Endodermal cell (in vitro differentiated cells): ENCODE measurements around the gene CORO6. TPM values are rescaled to one million over a fixed set of nuclear protein-coding genes. Genes with fewer than 3 reads are reported as not detected.

Source experiments
- DNase-seq: peaks from one replicate; pipeline ENCODE4 v3.0.0-alpha.2; 2017
- H3K27ac ChIP-seq: 2 replicates; pipeline ENCODE4 v1.5.1; 2013; ENCODE audit warnings: mild to moderate bottlenecking, low read depth, low read length, moderate library complexity
- H3K27me3 ChIP-seq: 2 replicates; pipeline ENCODE4 v1.6.1; 2013; ENCODE audit warnings: mild to moderate bottlenecking, low read length, moderate library complexity; ENCODE audit not compliant: insufficient read depth, control insufficient read depth, poor library complexity, severe bottlenecking
- H3K36me3 ChIP-seq: 2 replicates; pipeline ENCODE4 v1.7.0; 2013; ENCODE audit warnings: mild to moderate bottlenecking, low read length, moderate library complexity; ENCODE audit not compliant: control insufficient read depth, insufficient read depth
- H3K4me1 ChIP-seq: one replicate; pipeline ENCODE4 v1.7.0; 2013; ENCODE audit warnings: low read length; ENCODE audit not compliant: control insufficient read depth, insufficient read depth
- H3K4me3 ChIP-seq: 2 replicates; pipeline ENCODE4 v1.5.1; 2013; ENCODE audit warnings: mild to moderate bottlenecking, low read length, moderate library complexity
- H3K9ac ChIP-seq: 2 replicates; pipeline ENCODE4 v1.6.1; 2013; ENCODE audit warnings: mild to moderate bottlenecking, low read length, moderate library complexity; ENCODE audit not compliant: poor library complexity, severe bottlenecking; ENCODE audit errors: extremely low read depth
- H3K9me3 ChIP-seq: 2 replicates; pipeline ENCODE4 v1.6.1; 2013; ENCODE audit warnings: mild to moderate bottlenecking, low read length, moderate library complexity; ENCODE audit not compliant: control insufficient read depth
- H3K27ac Mint-ChIP-seq: 2 replicates; pipeline ENCODE4 v1.8.0; 2020; ENCODE audit warnings: mixed read lengths
- H3K27me3 Mint-ChIP-seq: 2 replicates; pipeline ENCODE4 v1.8.0; 2021; ENCODE audit warnings: mild to moderate bottlenecking, mixed read lengths; ENCODE audit not compliant: insufficient read depth
- H3K36me3 Mint-ChIP-seq: 2 replicates; pipeline ENCODE4 v1.8.0; 2020; ENCODE audit warnings: low read depth, mixed read lengths
- H3K4me1 Mint-ChIP-seq: 2 replicates; pipeline ENCODE4 v1.8.0; 2020; ENCODE audit warnings: mixed read lengths
- H3K4me3 Mint-ChIP-seq: 2 replicates; pipeline ENCODE4 v1.8.0; 2020; ENCODE audit warnings: mild to moderate bottlenecking, moderate library complexity, mixed read lengths
- H3K9me3 Mint-ChIP-seq: 2 replicates; pipeline ENCODE4 v1.8.0; 2020; ENCODE audit warnings: mild to moderate bottlenecking, mixed read lengths
- WGBS, 2 experiments: methylation state at CpG; one replicate each; pipeline versions ENCODE4 v1.1.5 to v1.1.7; 2013; ENCODE audit warnings: missing lambda C conversion rate in 2 of 2, mixed read lengths in 1 of 2; ENCODE audit not compliant: insufficient coverage in 1 of 2, insufficient read length in 1 of 2; 5-methylcytosine and 5-hydroxymethylcytosine counted together
- long read RNA-seq, 4 experiments: library from polyadenylated mRNA in 2 of 4; library from RNA in 1 of 4; library from capped mRNA in 1 of 4; stranded (forward) in 3 of 4; unstranded in 1 of 4; transcript quantifications; one replicate each; pipeline ENCODE4 v2.0.0, GENCODE V29; 2020 to 2021; ENCODE audit warnings: inconsistent platforms in 1 of 4
- polyA plus RNA-seq, 2 experiments: library from polyadenylated mRNA; stranded (reverse); fragments of 50-300 nt; gene quantifications; one replicate each; pipeline ENCODE4 v1.2.3, GENCODE V29; 2013
- total RNA-seq, 2 donors: library from RNA; stranded (reverse); fragmentation: NEBNext Ultra II Directional in 1 of 2; extraction: Animal tissue kit (Norgen Biotek cat#: 25700) in 1 of 2; gene quantifications; 2 replicates in 1 of 2; 3 replicates in 1 of 2; pipeline ENCODE4 v1.2.1, GENCODE V29; 2021
- TF ChIP-seq, protein P1 (sequence below): fragments of 200-600 bp; sonication (generic); conservative IDR thresholded peaks from 2 replicates; pipeline ENCODE4 v1.5.0; 2021; ENCODE audit warnings: antibody characterized with exemption, mild to moderate bottlenecking

Gene CORO6
- under 1 TPM; 0.86 to 1.00 TPM for total RNA-seq
- polyA plus RNA-seq (2013, experiment 1 of 2), result 6.2 TPM
- polyA plus RNA-seq (2013, experiment 2 of 2), result 5.3 TPM
- long read RNA-seq, experiment 1, result 0 reads
- long read RNA-seq, experiment 2, partial matches to known transcripts, result 0 of 1 reads
- long read RNA-seq, experiment 2, other reads (novel, unspliced or antisense), result 1 of 1 reads
- long read RNA-seq, experiment 3, partial matches to known transcripts, result 1 of 2 reads
- long read RNA-seq, experiment 3, other reads (novel, unspliced or antisense), result 1 of 2 reads
- long read RNA-seq, experiment 4, result 0 reads

GRCh38 chr17:29622337-29623282 is at the start of gene CORO6:
TSS of gene CORO6 (minus strand) at chr17:29622912. CDS start at chr17:29621421, 1,491 bp downstream.
- 3% methylated on average over 33 to 77 of the region's 77 CpGs for WGBS, 2 experiments
- peak within 1 kb of the TSS; percentile 65 for H3K4me3 Mint-ChIP-seq
- Histone ChIP-seq H3K4me1 (peaks cover 2% of the 10 kb centered on the region), H3K9me3 (no peaks in the 10 kb centered on the region), H3K27ac (no peak within 1 kb of the TSS), H3K9ac (peak within 1 kb of the TSS; percentile 41), H3K4me3 (peak within 1 kb of the TSS; percentile 82), H3K27me3 (peaks cover 73% of the 10 kb centered on the region), H3K36me3 (no peaks in the 10 kb centered on the region)
- peaks cover 4% of the 10 kb centered on the region for H3K4me1 Mint-ChIP-seq
- TF ChIP-seq, protein P1, sequence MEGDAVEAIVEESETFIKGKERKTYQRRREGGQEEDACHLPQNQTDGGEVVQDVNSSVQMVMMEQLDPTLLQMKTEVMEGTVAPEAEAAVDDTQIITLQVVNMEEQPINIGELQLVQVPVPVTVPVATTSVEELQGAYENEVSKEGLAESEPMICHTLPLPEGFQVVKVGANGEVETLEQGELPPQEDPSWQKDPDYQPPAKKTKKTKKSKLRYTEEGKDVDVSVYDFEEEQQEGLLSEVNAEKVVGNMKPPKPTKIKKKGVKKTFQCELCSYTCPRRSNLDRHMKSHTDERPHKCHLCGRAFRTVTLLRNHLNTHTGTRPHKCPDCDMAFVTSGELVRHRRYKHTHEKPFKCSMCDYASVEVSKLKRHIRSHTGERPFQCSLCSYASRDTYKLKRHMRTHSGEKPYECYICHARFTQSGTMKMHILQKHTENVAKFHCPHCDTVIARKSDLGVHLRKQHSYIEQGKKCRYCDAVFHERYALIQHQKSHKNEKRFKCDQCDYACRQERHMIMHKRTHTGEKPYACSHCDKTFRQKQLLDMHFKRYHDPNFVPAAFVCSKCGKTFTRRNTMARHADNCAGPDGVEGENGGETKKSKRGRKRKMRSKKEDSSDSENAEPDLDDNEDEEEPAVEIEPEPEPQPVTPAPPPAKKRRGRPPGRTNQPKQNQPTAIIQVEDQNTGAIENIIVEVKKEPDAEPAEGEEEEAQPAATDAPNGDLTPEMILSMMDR, result no peak
- H3K36me3 Mint-ChIP-seq, result no peaks in the 10 kb centered on the region
- peaks cover 74% of the 10 kb centered on the region for H3K27me3 Mint-ChIP-seq
- peak within 1 kb of the TSS; percentile 70 for H3K27ac Mint-ChIP-seq
- peak; percentile 97 for DNase-seq
- no peaks in the 10 kb centered on the region for H3K9me3 Mint-ChIP-seq

DNA sequence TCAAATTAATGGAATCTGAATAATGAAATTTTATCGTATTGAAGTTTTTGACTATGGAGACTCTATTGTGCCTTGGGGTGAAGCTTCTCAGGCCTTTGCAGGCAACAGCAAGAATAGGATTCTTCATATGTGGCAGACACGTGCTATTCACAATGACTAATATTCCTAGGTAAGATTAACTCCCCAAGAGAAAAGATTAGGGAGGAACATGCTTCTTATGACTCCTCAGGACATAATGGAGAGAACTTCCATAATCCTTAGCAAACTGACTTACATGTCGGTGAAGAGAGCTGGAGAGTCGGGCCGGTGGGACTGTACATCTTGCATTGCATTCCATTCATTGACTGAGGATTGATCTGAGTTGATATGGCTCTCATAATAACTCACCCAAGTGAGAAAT is 48.9 kb upstream of the CORO6 start:
- H3K9me3 Mint-ChIP-seq, result no peaks in the 10 kb centered on the region
- H3K27ac ChIP-seq, result no peak overlapping the region

DNA sequence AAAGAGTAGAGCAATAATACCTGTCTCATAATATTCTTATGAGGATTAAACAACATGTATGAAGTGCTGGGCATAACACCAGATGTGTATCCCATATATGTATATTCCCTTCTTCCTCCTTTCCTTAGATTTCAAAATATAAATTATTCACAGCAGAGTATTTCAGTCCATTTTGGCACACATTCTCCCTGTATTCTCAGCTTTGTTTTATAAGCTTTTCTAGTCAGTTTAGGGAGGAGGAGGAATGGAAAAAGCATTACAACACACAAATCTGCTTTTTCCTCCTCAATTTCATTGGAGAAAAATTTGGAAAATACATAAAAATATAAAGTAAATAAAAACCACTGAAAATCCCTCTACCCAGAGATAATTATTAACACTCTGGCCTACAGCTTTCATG is 46.6 kb upstream of the CORO6 start:
- H3K4me3 Mint-ChIP-seq, result no peak overlapping the region
- H3K27ac Mint-ChIP-seq, result no peak overlapping the region
- no peaks in the 10 kb centered on the region for H3K27me3 Mint-ChIP-seq
- H3K4me1 ChIP-seq, result no peaks in the 10 kb centered on the region
- peaks cover 2% of the 10 kb centered on the region for H3K4me1 Mint-ChIP-seq
- no peaks in the 10 kb centered on the region for H3K27me3 ChIP-seq
- H3K9ac ChIP-seq, result no peak overlapping the region
- peaks cover 5% of the 10 kb centered on the region for H3K36me3 Mint-ChIP-seq
- H3K4me3 ChIP-seq, result no peak overlapping the region
- H3K36me3 ChIP-seq, result peaks cover 4% of the 10 kb centered on the region
- no peaks in the 10 kb centered on the region for H3K9me3 ChIP-seq
- TF ChIP-seq, protein P1, result no peak
- no peak for DNase-seq
- H3K9me3 Mint-ChIP-seq, result no peaks in the 10 kb centered on the region
- H3K27ac ChIP-seq, result no peak overlapping the region

More for the DNA sequence above, 48.9 kb upstream of the CORO6 start:
- Histone ChIP-seq H3K4me1 (no peaks in the 10 kb centered on the region), H3K9ac (no peak overlapping the region), H3K27me3 (no peaks in the 10 kb centered on the region), H3K36me3 (peaks cover 4% of the 10 kb centered on the region), H3K4me3 (no peak overlapping the region), H3K9me3 (no peaks in the 10 kb centered on the region)
- Mint-ChIP-seq H3K4me3 (no peak overlapping the region), H3K36me3 (no peaks in the 10 kb centered on the region), H3K27me3 (no peaks in the 10 kb centered on the region), H3K27ac (no peak overlapping the region), H3K4me1 (peaks cover 2% of the 10 kb centered on the region)
- DNase-seq, result no peak
- TF ChIP-seq, protein P1, result no peak
- 94 to 96% methylated on average over 5 of the region's 5 CpGs for WGBS, 2 experiments
